ENCODE data around the gene KRTAP6-3. TPM values are rescaled to one million over a fixed set of nuclear protein-coding genes. Genes with fewer than 3 reads are reported as not detected.

Gene KRTAP6-3
- total RNA-seq, 2 experiments from 2014 or later = not detected

DNA sequence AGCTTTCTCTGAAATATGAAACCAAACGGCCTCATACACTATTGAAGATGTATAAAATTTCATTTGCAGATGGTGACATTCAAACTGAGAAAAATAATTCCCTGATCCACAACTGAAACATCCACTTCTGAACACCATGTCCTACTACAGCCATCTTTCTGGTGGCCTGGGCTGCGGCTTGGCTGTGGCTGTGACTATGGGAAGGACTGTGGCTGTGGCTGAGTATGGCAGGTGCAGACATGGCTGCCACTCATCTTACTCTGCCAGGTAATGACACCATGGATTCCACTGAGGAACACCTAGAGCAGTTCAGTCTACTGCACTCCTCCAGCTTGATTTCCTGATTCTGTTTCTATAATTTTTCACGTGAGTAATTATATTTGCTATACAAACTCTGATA, 28.3 kb downstream of the KRTAP6-3 start, which contains the start of gene KRTAP20-4:
Gene KRTAP20-4, plus strand, starts transcription at position 106 of the 400 bp plus-strand sequence.
- TF ChIP-seq, protein P1, sequence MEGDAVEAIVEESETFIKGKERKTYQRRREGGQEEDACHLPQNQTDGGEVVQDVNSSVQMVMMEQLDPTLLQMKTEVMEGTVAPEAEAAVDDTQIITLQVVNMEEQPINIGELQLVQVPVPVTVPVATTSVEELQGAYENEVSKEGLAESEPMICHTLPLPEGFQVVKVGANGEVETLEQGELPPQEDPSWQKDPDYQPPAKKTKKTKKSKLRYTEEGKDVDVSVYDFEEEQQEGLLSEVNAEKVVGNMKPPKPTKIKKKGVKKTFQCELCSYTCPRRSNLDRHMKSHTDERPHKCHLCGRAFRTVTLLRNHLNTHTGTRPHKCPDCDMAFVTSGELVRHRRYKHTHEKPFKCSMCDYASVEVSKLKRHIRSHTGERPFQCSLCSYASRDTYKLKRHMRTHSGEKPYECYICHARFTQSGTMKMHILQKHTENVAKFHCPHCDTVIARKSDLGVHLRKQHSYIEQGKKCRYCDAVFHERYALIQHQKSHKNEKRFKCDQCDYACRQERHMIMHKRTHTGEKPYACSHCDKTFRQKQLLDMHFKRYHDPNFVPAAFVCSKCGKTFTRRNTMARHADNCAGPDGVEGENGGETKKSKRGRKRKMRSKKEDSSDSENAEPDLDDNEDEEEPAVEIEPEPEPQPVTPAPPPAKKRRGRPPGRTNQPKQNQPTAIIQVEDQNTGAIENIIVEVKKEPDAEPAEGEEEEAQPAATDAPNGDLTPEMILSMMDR (IDR thresholded peaks at IDR 0.05) = no peak
- no peak within 1 kb of the TSS for H3K27ac ChIP-seq (ENCODE audit: low read depth in 1 of 2, low read length in 2 of 2)
- ChIA-PET CTCF (no interaction called here), POLR2A (no interaction called here)
- Mint-ChIP-seq H3K4me3 (no peak within 1 kb of the TSS), H3K9me3 (peaks cover 3% of the 10 kb centered on the region), H3K36me3 (ENCODE audit: low read depth) (no peaks in the 10 kb centered on the region), H3K27ac (no peak within 1 kb of the TSS), H3K4me1 (ENCODE audit: low read depth) (no peaks in the 10 kb centered on the region), H3K27me3 (peaks cover 4% of the 10 kb centered on the region)
- no peak for ATAC-seq (ENCODE audit: poor library complexity)
- DNase-seq = no peak
- H3K4me1 ChIP-seq (ENCODE audit: insufficient read depth, low read length) = no peaks in the 10 kb centered on the region
- peaks cover 0 to 4% of the 10 kb centered on the region in 2 experiments for H3K9me3 ChIP-seq (ENCODE audit: control insufficient read depth in 1 of 2, insufficient read depth in 1 of 2, low read length in 2 of 2)
- no peak within 1 kb of the TSS for H3K4me3 ChIP-seq (ENCODE audit: low read length)
- no peaks in the 10 kb centered on the region for H3K27me3 ChIP-seq (ENCODE audit: control insufficient read depth in 1 of 2, insufficient read depth in 2 of 2, low read length in 2 of 2)
- intact Hi-C loops (cut with DNase I, micrococcal nuclease) = no loop called here
- no peaks in the 10 kb centered on the region for H3K36me3 ChIP-seq (ENCODE audit: insufficient read depth, low read length)

DNA sequence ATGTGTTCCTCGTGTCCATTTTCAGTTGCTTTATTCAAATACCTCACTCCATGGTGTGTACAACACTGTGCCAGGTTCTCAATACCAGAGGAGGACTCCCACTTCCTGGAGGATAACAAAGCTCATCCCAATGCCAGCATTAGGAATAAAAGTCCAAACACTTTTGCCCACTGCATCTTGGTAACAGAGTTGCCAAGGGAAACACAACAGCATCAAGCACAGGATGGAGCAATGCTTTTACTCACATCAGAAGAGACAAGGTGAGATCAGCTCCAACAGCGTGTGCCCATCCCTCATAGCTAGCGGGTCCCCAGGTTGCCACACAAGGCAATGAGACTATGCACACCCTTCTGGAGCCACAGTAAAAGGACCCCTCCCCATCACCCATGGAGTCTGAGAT, 31.1 kb downstream of the KRTAP6-3 start:
- POLR2A ChIA-PET = no interaction called here
- intact Hi-C loops (cut with DNase I, micrococcal nuclease) = no loop called here
- no peak overlapping the region for H3K27ac Mint-ChIP-seq
- no peak overlapping the region for H3K4me3 Mint-ChIP-seq
- Histone ChIP-seq H3K4me3 (ENCODE audit: low read length) (no peak overlapping the region), H3K4me1 (ENCODE audit: insufficient read depth, low read length) (no peaks in the 10 kb centered on the region), H3K27ac (ENCODE audit: low read depth in 1 of 2, low read length in 2 of 2) (no peak overlapping the region), H3K27me3 (ENCODE audit: control insufficient read depth in 1 of 2, insufficient read depth in 2 of 2, low read length in 2 of 2) (no peaks in the 10 kb centered on the region), H3K9me3 (ENCODE audit: control insufficient read depth in 1 of 2, insufficient read depth in 1 of 2, low read length in 2 of 2) (peaks cover 0 to 4% of the 10 kb centered on the region in 2 experiments), H3K36me3 (ENCODE audit: insufficient read depth, low read length) (no peaks in the 10 kb centered on the region)
- no peaks in the 10 kb centered on the region for H3K36me3 Mint-ChIP-seq (ENCODE audit: low read depth)
- no peaks in the 10 kb centered on the region for H3K4me1 Mint-ChIP-seq (ENCODE audit: low read depth)
- TF ChIP-seq, protein P1 (IDR thresholded peaks at IDR 0.05) = no peak
- H3K27me3 Mint-ChIP-seq = peaks cover 4% of the 10 kb centered on the region
- DNase-seq (no peak), ATAC-seq (ENCODE audit: poor library complexity) (no peak)
- H3K9me3 Mint-ChIP-seq = peaks cover 3% of the 10 kb centered on the region
- CTCF ChIA-PET = interaction anchor here (0.9 kb wide), 1 partner anchor 15 kb away, joined by 3 read pairs; no protein-coding TSS in a partner anchor

DNA sequence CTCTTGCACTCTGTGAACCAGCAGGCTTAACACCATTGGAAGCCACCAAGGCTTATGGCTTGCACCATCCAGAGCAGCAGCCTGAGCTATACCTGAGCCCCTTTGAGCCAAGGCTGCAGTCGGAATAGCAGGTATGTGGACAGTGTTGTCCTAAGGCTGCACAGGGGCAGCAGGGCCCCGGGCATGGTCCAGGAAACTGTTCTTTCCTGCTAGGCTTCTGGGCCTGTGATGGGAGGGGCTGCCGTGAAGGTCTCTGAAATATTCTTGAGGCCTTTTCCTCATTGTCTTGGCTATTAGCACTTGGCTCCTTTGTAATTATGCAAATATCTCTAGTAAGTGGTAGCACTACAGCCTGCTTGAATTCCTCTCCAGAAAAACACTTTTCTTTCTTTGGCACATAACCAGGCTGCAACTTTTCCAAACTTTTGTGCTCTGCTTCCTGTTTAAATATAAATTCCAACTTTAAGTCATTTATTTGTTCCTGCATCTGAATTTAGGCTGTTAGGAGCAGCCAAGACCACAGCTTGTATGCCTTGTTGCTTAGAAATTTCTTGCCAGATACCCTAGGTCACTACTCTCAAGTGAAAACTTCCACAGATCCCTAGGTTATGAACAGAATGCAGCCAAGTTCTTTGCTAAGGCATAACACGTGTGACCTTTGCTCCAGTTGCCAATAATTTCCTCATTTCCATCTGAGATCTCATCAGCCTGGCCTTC, 33.4 kb downstream of the KRTAP6-3 start:
- intact Hi-C loops (cut with DNase I, micrococcal nuclease) = no loop called here
- POLR2A ChIA-PET = no interaction called here
- H3K27ac ChIP-seq (ENCODE audit: low read depth in 1 of 2, low read length in 2 of 2) = no peak overlapping the region
- no peaks in the 10 kb centered on the region for H3K4me1 Mint-ChIP-seq (ENCODE audit: low read depth)
- no peaks in the 10 kb centered on the region for H3K36me3 Mint-ChIP-seq (ENCODE audit: low read depth)
- H3K4me3 ChIP-seq (ENCODE audit: low read length) = no peak overlapping the region
- no peaks in the 10 kb centered on the region for H3K36me3 ChIP-seq (ENCODE audit: insufficient read depth, low read length)
- H3K27me3 Mint-ChIP-seq = peaks cover 4% of the 10 kb centered on the region
- peaks cover 3% of the 10 kb centered on the region for H3K9me3 Mint-ChIP-seq
- TF ChIP-seq, protein P1 (IDR thresholded peaks at IDR 0.05) = no peak
- no peak for ATAC-seq (ENCODE audit: poor library complexity)
- no peak overlapping the region for H3K4me3 Mint-ChIP-seq
- peaks cover 0 to 4% of the 10 kb centered on the region in 2 experiments for H3K9me3 ChIP-seq (ENCODE audit: control insufficient read depth in 1 of 2, insufficient read depth in 1 of 2, low read length in 2 of 2)
- H3K27me3 ChIP-seq (ENCODE audit: control insufficient read depth in 1 of 2, insufficient read depth in 2 of 2, low read length in 2 of 2) = no peaks in the 10 kb centered on the region
- H3K27ac Mint-ChIP-seq = no peak overlapping the region
- no peaks in the 10 kb centered on the region for H3K4me1 ChIP-seq (ENCODE audit: insufficient read depth, low read length)
- DNase-seq = no peak
- CTCF ChIA-PET = no interaction called here
